ENCODE measurements around the gene CLCN7. TPM values are rescaled to one million over a fixed set of nuclear protein-coding genes. Genes with fewer than 3 reads are reported as not detected.

Gene CLCN7
- total RNA-seq, 3 donors from 2014 or later (not counting 1 experiment from before 2014, with no cell fraction given), result 117 to 125 (median 118) TPM

DNA sequence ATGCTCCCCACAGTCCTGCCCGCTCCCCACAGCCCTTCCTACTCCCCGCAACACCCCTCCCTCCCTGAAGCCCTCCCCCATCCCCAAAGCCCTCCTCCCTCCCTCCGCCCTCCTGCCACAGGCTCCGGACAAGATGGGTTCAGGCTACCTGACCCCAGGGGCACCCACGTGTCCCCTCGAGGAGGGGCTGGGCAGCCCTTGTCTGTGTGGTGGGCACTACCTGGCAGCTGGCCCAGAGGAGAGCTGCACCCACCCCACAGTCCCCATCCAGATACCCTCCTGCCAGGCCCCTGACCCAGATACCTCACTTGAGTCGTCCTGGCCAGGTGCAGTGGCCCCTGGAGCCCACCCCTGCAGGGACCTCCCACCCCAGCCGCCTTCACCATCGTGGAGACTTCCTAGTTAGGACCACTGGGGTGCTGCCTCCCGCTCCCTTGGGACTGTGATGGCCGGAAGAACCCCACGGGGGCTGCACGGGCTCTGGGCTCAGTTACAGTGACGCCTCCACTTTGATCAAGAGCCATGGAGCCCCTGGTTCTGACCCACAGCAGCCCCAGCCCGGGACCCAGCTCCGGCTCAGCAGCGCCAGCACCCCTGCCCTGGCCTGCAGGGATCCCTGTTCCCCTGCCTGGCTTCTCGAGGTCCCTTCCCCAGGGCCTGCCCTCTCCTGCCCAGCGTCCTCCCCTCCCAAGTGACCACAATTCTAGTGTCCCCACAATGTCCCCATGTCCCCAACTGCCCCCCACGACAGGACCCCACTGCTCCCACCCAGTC, 43.1 kb downstream of the CLCN7 start:
- H3K36me3 ChIP-seq (ENCODE audit: control insufficient read depth, insufficient read depth, low read length), result no peaks in the 10 kb centered on the region
- intact Hi-C loops (cut with micrococcal nuclease), result no loop called here
- no peaks in the 10 kb centered on the region for H3K27me3 ChIP-seq (ENCODE audit: control insufficient read depth, insufficient read depth, low read length)
- DNase-seq (no peak), ATAC-seq (peak in 1 of 3 donors; percentile 14)
- H3K4me1 ChIP-seq (ENCODE audit: control insufficient read depth, insufficient read depth, low read length), result peaks cover 41% of the 10 kb centered on the region
- H3K4me3 ChIP-seq (ENCODE audit: low read length), result no peak overlapping the region
- H3K4me1 Mint-ChIP-seq, result peaks cover 0 to 7% of the 10 kb centered on the region in 2 donors
- WGBS (ENCODE audit: insufficient coverage), result 83% methylated on average over 20 of the region's 20 CpGs
- peak overlapping the region; percentile 59 for H3K4me3 Mint-ChIP-seq
- no peak overlapping the region for H3K27ac ChIP-seq (ENCODE audit: low read length)
- H3K9me3 ChIP-seq (ENCODE audit: control insufficient read depth, insufficient read depth, low read length), result no peaks in the 10 kb centered on the region
- no peaks in the 10 kb centered on the region for H3K27me3 Mint-ChIP-seq (ENCODE audit: low read depth in 2 of 2)
- no peaks in the 10 kb centered on the region for H3K9me3 Mint-ChIP-seq
- TF ChIP-seq, protein P1, sequence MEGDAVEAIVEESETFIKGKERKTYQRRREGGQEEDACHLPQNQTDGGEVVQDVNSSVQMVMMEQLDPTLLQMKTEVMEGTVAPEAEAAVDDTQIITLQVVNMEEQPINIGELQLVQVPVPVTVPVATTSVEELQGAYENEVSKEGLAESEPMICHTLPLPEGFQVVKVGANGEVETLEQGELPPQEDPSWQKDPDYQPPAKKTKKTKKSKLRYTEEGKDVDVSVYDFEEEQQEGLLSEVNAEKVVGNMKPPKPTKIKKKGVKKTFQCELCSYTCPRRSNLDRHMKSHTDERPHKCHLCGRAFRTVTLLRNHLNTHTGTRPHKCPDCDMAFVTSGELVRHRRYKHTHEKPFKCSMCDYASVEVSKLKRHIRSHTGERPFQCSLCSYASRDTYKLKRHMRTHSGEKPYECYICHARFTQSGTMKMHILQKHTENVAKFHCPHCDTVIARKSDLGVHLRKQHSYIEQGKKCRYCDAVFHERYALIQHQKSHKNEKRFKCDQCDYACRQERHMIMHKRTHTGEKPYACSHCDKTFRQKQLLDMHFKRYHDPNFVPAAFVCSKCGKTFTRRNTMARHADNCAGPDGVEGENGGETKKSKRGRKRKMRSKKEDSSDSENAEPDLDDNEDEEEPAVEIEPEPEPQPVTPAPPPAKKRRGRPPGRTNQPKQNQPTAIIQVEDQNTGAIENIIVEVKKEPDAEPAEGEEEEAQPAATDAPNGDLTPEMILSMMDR (IDR thresholded peaks at IDR 0.05), result no peak
- H3K27ac Mint-ChIP-seq, result peak overlapping the region in 1 of 2 donors; percentile 78
- H3K36me3 Mint-ChIP-seq, result no peaks in the 10 kb centered on the region

DNA sequence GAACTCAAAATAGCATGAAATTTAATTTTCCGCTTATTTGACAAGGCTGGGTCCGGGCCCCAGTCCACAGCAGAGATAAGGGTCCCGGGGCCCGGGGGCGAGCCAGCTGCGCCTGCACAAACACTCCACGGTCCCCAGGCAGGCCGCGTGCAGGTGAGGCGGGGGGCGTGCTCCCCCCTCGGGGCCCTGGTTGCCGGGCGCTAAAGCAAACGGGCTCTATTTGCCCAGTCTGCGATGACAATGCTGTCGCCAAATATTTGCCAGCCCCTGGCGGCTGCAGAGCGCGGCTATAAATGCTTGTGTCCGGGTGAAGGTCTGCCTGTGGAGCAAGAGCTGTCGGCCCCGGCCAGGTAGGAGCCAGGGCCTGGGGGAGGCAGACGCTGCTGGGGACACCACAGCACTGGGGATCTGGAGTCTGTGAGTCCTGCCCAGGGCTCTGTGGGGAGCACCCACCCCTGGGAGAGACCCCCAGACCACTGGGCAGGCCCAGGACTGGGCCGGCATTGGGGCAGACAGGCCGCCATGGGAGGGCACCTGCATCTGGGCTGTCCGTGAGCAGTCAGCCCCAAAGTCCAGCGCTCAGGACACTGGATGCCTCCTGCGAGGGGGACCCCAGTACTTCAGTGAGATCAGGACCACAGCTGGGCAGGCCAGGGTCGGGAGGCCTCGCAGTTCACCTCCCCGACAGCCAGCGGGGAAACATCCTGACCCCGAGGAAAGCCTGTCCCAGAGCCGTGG, 43.9 kb downstream of the CLCN7 start, which contains the start of gene PERCC1:
Gene PERCC1 (plus strand): TSS at position 320 of the 738 bp plus-strand sequence. CDS start 1,516 bp downstream, outside the sequence.
- H3K27ac ChIP-seq (ENCODE audit: low read length), result no peak within 1 kb of the TSS
- H3K4me3 Mint-ChIP-seq, result peak within 1 kb of the TSS; percentile 59
- ATAC-seq (no peak), DNase-seq (no peak)
- TF ChIP-seq, protein P1 (IDR thresholded peaks at IDR 0.05), result no peak
- intact Hi-C loops (cut with micrococcal nuclease), result no loop called here
- no peaks in the 10 kb centered on the region for H3K36me3 Mint-ChIP-seq
- no peak within 1 kb of the TSS for H3K4me3 ChIP-seq (ENCODE audit: low read length)
- no peaks in the 10 kb centered on the region for H3K9me3 ChIP-seq (ENCODE audit: control insufficient read depth, insufficient read depth, low read length)
- H3K27me3 Mint-ChIP-seq (ENCODE audit: low read depth in 2 of 2), result no peaks in the 10 kb centered on the region
- no peaks in the 10 kb centered on the region for H3K27me3 ChIP-seq (ENCODE audit: control insufficient read depth, insufficient read depth, low read length)
- peak within 1 kb of the TSS in 1 of 2 donors; percentile 78 for H3K27ac Mint-ChIP-seq
- H3K4me1 ChIP-seq (ENCODE audit: control insufficient read depth, insufficient read depth, low read length), result peaks cover 41% of the 10 kb centered on the region
- no peaks in the 10 kb centered on the region for H3K9me3 Mint-ChIP-seq
- H3K4me1 Mint-ChIP-seq, result peaks cover 0 to 7% of the 10 kb centered on the region in 2 donors
- no peaks in the 10 kb centered on the region for H3K36me3 ChIP-seq (ENCODE audit: control insufficient read depth, insufficient read depth, low read length)
- 66% methylated on average over 35 of the region's 35 CpGs for WGBS (ENCODE audit: insufficient coverage)

DNA sequence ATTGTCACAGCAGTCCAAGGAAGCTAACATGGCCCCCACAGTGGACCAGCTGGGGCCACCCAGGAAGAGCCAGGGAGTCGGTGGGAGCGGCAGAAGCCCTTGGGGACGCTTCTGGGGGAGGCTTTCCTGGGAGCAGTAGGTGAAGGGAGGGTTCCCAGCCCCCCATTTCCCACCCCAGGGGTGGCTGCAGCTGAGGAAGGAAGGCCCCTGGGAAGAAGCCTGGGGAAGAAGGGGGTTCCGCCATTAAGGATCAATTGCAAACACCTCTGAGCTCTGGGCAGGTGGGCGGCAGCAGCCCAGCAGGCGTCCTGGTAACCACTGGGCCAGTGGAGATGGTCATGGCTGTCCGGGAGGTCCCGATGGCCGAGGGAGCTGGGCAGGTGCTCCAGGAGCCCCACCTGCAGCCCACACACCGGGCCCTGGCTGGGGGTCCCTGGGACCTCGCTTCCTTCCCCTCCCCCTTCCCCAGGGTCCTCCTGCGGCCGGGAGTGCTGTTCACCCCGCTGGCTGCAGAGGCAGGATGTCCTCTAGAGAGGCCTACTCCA, 44.5 kb downstream of the CLCN7 start:
- TF ChIP-seq, protein P1 (IDR thresholded peaks at IDR 0.05), result no peak
- Histone ChIP-seq H3K4me1 (ENCODE audit: control insufficient read depth, insufficient read depth, low read length) (peaks cover 41% of the 10 kb centered on the region), H3K36me3 (ENCODE audit: control insufficient read depth, insufficient read depth, low read length) (no peaks in the 10 kb centered on the region), H3K27me3 (ENCODE audit: control insufficient read depth, insufficient read depth, low read length) (no peaks in the 10 kb centered on the region), H3K4me3 (ENCODE audit: low read length) (no peak overlapping the region), H3K9me3 (ENCODE audit: control insufficient read depth, insufficient read depth, low read length) (no peaks in the 10 kb centered on the region), H3K27ac (ENCODE audit: low read length) (no peak overlapping the region)
- Mint-ChIP-seq H3K4me1 (peaks cover 0 to 7% of the 10 kb centered on the region in 2 donors), H3K27me3 (ENCODE audit: low read depth in 2 of 2) (no peaks in the 10 kb centered on the region), H3K9me3 (no peaks in the 10 kb centered on the region), H3K27ac (peak overlapping the region in 1 of 2 donors; percentile 59), H3K36me3 (no peaks in the 10 kb centered on the region), H3K4me3 (no peak overlapping the region)
- intact Hi-C loops (cut with micrococcal nuclease), result no loop called here
- ATAC-seq (no peak), DNase-seq (no peak)
- WGBS (ENCODE audit: insufficient coverage), result 67% methylated on average over 13 of the region's 14 CpGs
